ENCODE measurements around the gene MSLN.

DNA sequence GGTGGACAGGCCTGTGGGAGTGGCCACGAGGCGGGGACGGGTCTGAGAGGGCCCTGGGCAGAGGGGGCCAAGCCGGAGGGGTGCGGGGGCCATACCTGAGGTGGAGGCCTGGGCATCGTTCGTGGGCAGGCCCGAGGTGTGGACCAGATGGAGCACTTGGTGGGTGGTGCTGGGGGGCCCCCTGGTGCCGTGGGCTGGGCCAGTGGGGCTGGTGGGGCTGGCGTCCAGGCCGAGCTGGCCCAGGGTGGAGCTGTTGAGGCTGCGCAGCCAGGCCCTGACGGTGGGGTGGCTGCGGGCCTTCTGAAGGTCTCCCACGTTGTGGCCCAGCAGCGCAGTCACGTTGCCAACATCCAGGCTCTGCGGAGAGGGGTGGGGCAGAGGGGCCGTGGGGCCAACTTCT, 9.4 kb downstream of the MSLN start:
- TF ChIP-seq POLR2A (IDR thresholded peaks at IDR 0.05) (no peak), EP300 (IDR thresholded peaks at IDR 0.05) (no peak)
- TF ChIP-seq, protein P1, sequence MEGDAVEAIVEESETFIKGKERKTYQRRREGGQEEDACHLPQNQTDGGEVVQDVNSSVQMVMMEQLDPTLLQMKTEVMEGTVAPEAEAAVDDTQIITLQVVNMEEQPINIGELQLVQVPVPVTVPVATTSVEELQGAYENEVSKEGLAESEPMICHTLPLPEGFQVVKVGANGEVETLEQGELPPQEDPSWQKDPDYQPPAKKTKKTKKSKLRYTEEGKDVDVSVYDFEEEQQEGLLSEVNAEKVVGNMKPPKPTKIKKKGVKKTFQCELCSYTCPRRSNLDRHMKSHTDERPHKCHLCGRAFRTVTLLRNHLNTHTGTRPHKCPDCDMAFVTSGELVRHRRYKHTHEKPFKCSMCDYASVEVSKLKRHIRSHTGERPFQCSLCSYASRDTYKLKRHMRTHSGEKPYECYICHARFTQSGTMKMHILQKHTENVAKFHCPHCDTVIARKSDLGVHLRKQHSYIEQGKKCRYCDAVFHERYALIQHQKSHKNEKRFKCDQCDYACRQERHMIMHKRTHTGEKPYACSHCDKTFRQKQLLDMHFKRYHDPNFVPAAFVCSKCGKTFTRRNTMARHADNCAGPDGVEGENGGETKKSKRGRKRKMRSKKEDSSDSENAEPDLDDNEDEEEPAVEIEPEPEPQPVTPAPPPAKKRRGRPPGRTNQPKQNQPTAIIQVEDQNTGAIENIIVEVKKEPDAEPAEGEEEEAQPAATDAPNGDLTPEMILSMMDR (IDR thresholded peaks at IDR 0.05): no peak
